GM19397 (cell line): Measurements from ENCODE around the gene PEX14.
"Not testable (repeated sequence)": the region's sequence is repeated elsewhere in the genome, so short reads cannot be mapped to it uniquely, and the experiment has no call there.

Source experiments
- ATAC-seq: cut with Tn5 transposase; IDR thresholded peaks from one replicate; pipeline ENCODE4 v1.9.1; 2021; ENCODE audit warnings: mild to moderate bottlenecking, moderate library complexity; ENCODE audit not compliant: unreplicated experiment

PEX14 gene

GRCh38 chr1:10450156-10450814 lies 24.5 kb upstream of the PEX14 start:
- ATAC-seq = no peak

- no peak for ATAC-seq
Observed at GRCh38 chr1:10450836-10451235, 23.9 kb upstream of the PEX14 start.

GRCh38 chr1:10451287-10451686 lies 23.5 kb upstream of the PEX14 start:
- ATAC-seq = no peak

- ATAC-seq = no peak
Observed at GRCh38 chr1:10456048-10456447, 18.7 kb upstream of the PEX14 start.

- ATAC-seq = no peak
Observed at GRCh38 chr1:10456661-10457060, 18.1 kb upstream of the PEX14 start.

GRCh38 chr1:10457462-10457861 lies 17.3 kb upstream of the PEX14 start:
- ATAC-seq = not testable (repeated sequence)

- ATAC-seq = no peak
Observed at GRCh38 chr1:10457875-10458274, 16.9 kb upstream of the PEX14 start.

GRCh38 chr1:10459184-10459583 lies 15.6 kb upstream of the PEX14 start:
- no peak for ATAC-seq

GRCh38 chr1:10467078-10467477 lies 7.7 kb upstream of the PEX14 start:
- ATAC-seq = no peak

- no peak for ATAC-seq
Observed at GRCh38 chr1:10470043-10470442, 4.7 kb upstream of the PEX14 start.

GRCh38 chr1:10471411-10472219 lies 3.1 kb upstream of the PEX14 start:
- ATAC-seq = no peak

GRCh38 chr1:10472220-10473144 lies 2.3 kb upstream of the PEX14 start, which contains the start of gene DFFA:
Gene DFFA (minus strand): TSS chr1:10472529. CDS start chr1:10472458, 71 bp downstream.
- peak; percentile 73 for ATAC-seq

GRCh38 chr1:10473145-10473765 lies 1.5 kb upstream of the PEX14 start:
- no peak for ATAC-seq

GRCh38 chr1:10474309-10474612 lies 489 bp upstream of the PEX14 start:
- ATAC-seq = not testable (repeated sequence)

GRCh38 chr1:10475510-10475909 lies 760 bp downstream of the PEX14 start:
- no peak for ATAC-seq

- no peak for ATAC-seq
Observed at GRCh38 chr1:10479296-10479695, 4.5 kb downstream of the PEX14 start.

- ATAC-seq = no peak
Observed at GRCh38 chr1:10480614-10481013, 5.9 kb downstream of the PEX14 start.

- ATAC-seq = no peak
Observed at GRCh38 chr1:10484521-10484920, 9.8 kb downstream of the PEX14 start.

GRCh38 chr1:10489291-10490055 lies 14.7 kb downstream of the PEX14 start:
- ATAC-seq = no peak

GRCh38 chr1:10490286-10490970 lies 15.7 kb downstream of the PEX14 start:
- no peak for ATAC-seq
